Stimulated activated CD4-positive, alpha-beta T cell treated with anti-CD3 and anti-CD28 coated beads, TNF-alpha, amount 100 ng/mL, for 4 hours (primary cell): ENCODE results near the gene DCDC1.

Experiments used
- DNase-seq, 3 experiments: peaks; one replicate each; pipeline ENCODE4 v3.0.0-alpha.2; 2020; ENCODE audit warnings: low read depth in 3 of 3

Gene DCDC1

GRCh38 chr11:31231601-31232000 lies 137.9 kb downstream of the DCDC1 start:
- DNase-seq, result no peak

- no peak for DNase-seq
Observed at GRCh38 chr11:31218847-31219246, 150.7 kb downstream of the DCDC1 start.

- no peak for DNase-seq
Observed at GRCh38 chr11:31214372-31214771, 155.2 kb downstream of the DCDC1 start.

- no peak for DNase-seq
Observed at GRCh38 chr11:31199378-31199777, 170.2 kb downstream of the DCDC1 start.

- DNase-seq, result no peak
Observed at GRCh38 chr11:31173926-31174680, 195.4 kb downstream of the DCDC1 start.

- DNase-seq, result no peak
Observed at GRCh38 chr11:31160504-31161422, 208.8 kb downstream of the DCDC1 start.

- DNase-seq, result no peak
Observed at GRCh38 chr11:31150841-31151240, 218.7 kb downstream of the DCDC1 start.

GRCh38 chr11:31150011-31150410 lies 219.5 kb downstream of the DCDC1 start:
- DNase-seq, result no peak

- no peak for DNase-seq
Observed at GRCh38 chr11:31141789-31142188, 227.8 kb downstream of the DCDC1 start.

- DNase-seq, result no peak
Observed at GRCh38 chr11:31139479-31139878, 230.1 kb downstream of the DCDC1 start.

- DNase-seq, result no peak
Observed at GRCh38 chr11:31132531-31133421, 236.8 kb downstream of the DCDC1 start.

GRCh38 chr11:31131760-31132159 lies 237.8 kb downstream of the DCDC1 start:
- DNase-seq, result no peak

- no peak for DNase-seq
Observed at GRCh38 chr11:31127290-31127689, 242.2 kb downstream of the DCDC1 start.

- no peak for DNase-seq
Observed at GRCh38 chr11:31120428-31120827, 249.1 kb downstream of the DCDC1 start.

- no peak for DNase-seq
Observed at GRCh38 chr11:31118566-31118965, 251.0 kb downstream of the DCDC1 start.

- DNase-seq, result no peak
Observed at GRCh38 chr11:31117038-31117437, 252.5 kb downstream of the DCDC1 start.

GRCh38 chr11:31114442-31114841 lies 255.1 kb downstream of the DCDC1 start:
- no peak for DNase-seq

- no peak for DNase-seq
Observed at GRCh38 chr11:31110830-31111229, 258.7 kb downstream of the DCDC1 start.

GRCh38 chr11:31109446-31109845 lies 260.1 kb downstream of the DCDC1 start:
- DNase-seq, result no peak

GRCh38 chr11:31107649-31108048 lies 261.9 kb downstream of the DCDC1 start:
- no peak for DNase-seq

- DNase-seq, result peak in 1 of 3 experiments; percentile 1
Observed at GRCh38 chr11:31106968-31107576, 262.5 kb downstream of the DCDC1 start.
